GM11168 (cell line): ENCODE measurements around the gene SMIM35.

Experiments
- in situ Hi-C: fragments of 300-500 bp; cut with MboI; formaldehyde crosslinking; loops from one replicate; pipeline ENCODE4 v1.12.0; 2022; ENCODE audit warnings: low sequenced_read_pairs; ENCODE audit not compliant: unreplicated experiment

Gene SMIM35

GRCh38 chr11:118111019-118111743 lies 24.4 kb upstream of the SMIM35 start:
- in situ Hi-C loops: no loop called here

GRCh38 chr11:118109231-118109630 lies 22.5 kb upstream of the SMIM35 start:
- in situ Hi-C loops: no loop called here

GRCh38 chr11:118108513-118108912 lies 21.8 kb upstream of the SMIM35 start:
- in situ Hi-C loops: no loop called here

- in situ Hi-C loops: no loop called here
Measured at GRCh38 chr11:118106789-118107335, 20.1 kb upstream of the SMIM35 start.

- in situ Hi-C loops: no loop called here
Measured at GRCh38 chr11:118105657-118106305, 19.0 kb upstream of the SMIM35 start.

DNA sequence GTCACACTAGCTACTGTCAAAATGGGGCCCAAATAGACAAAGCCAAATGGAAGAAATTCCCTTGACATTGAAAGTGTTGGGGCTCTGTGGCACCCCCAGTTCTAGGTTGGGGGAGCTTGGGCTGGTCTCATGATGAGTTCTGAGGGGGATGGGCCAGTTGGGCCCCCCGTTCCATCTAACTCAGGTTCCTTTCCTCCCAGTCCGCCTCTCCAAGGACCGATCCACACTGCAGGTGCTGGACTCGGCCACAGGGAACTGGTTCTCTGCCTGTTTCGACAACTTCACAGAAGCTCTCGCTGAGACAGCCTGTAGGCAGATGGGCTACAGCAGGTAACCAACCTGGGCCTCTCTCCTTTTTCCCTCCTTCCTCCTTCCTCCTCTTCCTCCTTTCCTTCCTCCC lies 17.7 kb upstream of the SMIM35 start:
- in situ Hi-C loops: no loop called here

- in situ Hi-C loops: no loop called here
Measured at GRCh38 chr11:118102721-118103261, 16.0 kb upstream of the SMIM35 start.

- in situ Hi-C loops: no loop called here
Measured at GRCh38 chr11:118100691-118101232, 14.0 kb upstream of the SMIM35 start.

GRCh38 chr11:118099838-118100556 lies 13.2 kb upstream of the SMIM35 start:
- in situ Hi-C loops: no loop called here

- in situ Hi-C loops: no loop called here
Measured at GRCh38 chr11:118098996-118099837, 12.5 kb upstream of the SMIM35 start.

DNA sequence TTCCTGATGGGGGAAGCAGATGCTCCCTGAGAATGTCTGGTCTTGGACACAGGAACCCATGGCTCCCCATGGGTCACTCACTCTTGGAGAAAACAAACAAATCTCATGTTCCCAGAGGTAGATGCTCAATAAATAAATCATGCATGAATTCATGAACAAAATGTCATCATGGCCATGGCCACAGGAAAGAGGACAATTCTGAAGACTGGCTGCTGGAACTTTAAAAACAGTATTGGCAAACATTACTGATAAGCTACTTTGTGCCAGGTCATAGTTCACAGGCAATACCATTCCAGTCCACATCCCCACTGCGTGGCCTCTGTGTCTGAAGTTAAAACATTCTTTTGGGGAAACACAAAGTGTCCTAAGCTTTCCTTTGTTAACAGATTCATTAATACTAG lies 9.2 kb upstream of the SMIM35 start:
- in situ Hi-C loops: no loop called here

DNA sequence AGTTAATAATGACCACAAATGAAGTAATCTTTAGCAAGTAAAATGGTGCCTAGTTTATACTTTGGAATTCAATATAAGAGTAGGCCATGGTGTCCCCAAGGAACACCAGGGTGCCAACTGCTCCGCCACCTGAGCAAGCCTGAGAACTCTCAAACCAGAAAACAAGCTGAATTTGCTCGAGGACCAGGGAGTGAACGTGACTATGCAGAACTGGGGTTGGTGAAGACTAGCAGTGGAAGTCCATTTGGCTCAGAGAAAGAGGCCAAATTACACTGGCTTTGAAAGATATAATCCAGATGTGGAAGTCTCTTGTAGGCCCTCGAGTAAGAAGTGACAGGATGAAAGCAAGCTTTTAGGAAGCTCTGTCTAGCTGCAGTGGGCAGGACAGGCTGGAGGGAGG lies 8.7 kb upstream of the SMIM35 start:
- in situ Hi-C loops: no loop called here

- in situ Hi-C loops: no loop called here
Measured at GRCh38 chr11:118092907-118093571, 6.3 kb upstream of the SMIM35 start.

GRCh38 chr11:118091690-118092089 lies 4.9 kb upstream of the SMIM35 start:
- in situ Hi-C loops: no loop called here

DNA sequence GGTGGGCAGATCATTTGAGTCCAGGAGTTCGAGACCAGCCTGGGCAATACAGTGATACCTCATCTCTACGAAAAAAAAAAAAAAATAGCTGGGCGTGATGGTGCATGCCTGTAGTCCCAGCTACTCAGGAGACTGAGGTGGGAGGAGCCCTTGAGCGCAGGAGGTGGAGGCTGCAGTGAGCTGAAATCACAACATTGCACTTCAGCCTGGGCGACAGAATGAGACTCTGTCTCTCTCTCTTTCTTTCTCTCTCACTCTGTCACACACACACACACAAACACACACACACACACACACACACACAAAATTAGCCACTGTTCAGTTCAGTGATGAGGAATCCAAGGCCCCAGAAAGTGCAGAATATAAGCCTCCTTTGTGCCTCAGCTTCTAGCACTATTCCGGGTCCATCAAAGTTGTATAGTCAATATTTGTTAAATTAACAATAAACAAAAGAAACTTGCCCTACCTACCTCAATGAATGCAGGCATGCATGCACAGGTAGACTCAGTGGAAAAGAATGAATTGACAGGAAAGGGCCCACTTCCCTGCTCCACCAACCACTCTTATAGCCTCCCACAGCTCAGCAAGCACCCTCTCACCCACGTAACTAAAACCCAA lies 3.9 kb upstream of the SMIM35 start:
- in situ Hi-C loops: no loop called here

DNA sequence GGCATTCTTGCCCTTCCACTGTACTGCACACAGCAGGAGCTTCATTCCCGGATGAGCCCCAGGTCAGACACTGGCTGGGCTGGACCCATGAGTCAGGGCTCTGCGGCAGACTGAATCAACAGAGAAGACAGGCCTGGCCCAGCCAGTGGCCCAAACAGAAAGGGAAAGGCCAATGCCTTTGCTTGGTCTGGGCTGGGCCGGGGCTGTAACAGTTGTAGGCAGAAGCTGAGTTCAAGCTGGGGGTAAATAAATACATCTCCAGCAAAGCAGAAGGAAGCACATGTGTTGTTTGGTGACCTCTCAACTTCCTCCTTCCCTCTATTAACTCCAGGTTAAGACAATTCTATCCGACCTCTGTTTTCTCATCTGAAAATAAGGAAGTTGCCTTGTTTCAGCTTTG lies 1.8 kb upstream of the SMIM35 start:
- in situ Hi-C loops: no loop called here

DNA sequence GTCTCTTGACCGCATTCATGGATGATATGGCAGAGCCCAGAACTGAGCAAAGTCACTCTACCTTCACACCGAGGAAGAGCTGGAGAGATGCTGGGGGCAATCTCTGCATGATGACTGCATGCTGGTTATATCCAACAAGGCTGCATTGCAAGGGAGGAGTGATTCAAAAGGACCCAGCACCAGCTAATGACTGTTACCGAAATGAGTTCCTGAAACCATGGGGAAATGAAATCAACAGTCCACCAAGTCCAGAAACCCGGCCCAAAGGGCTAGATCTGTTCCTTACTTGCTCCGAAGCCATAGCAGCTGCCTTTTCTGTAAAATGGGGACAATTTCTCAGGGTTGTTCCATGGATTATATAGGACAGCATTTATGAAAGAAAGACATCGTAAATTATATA lies 1.2 kb upstream of the SMIM35 start:
- in situ Hi-C loops: no loop called here

DNA sequence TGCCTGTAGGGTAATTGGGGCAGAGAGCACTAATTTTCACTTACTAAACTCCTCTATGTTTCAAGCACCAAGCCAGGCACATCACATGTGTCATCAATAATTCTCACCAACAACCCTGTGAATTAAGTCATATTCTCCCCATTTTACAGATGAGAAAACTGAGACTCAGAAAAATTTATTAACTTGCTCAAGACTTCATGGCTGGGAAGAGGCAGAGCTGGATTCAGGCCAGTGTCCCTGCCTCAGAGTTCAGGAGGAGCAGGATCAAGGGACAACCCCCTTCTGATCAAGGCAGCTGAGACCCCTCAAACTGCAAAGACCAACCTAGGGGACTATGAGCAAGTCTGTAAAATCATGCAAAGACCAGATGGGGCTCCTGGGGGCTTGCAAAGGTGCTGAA lies 2.1 kb downstream of the SMIM35 start:
- in situ Hi-C loops: no loop called here

DNA sequence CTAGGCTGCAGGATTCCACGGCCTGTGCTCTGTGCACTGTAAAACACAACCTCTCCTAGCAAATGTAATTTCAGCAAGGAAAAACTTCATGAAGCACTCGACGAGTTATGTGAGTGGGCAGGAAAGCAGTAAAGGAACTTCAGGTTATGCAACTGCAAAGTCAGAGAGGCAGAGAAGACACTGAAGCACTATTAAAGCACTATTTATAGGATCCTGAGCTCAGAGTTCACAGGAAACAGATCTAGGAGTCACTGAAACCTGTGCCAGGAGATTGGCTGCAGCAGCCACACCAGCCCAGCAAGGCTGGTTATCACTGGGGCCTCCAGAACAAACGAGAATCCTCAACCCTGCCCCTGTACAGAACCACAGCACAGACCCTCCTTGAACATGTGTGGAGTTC lies 2.5 kb downstream of the SMIM35 start:
- in situ Hi-C loops: no loop called here
